Keratinocyte (primary cell): Measurements from ENCODE around the gene CXXC5. TPM values are rescaled to one million over a fixed set of nuclear protein-coding genes. Genes with fewer than 3 reads are reported as not detected.

Experiments used
- DNase-seq: peaks from one replicate; pipeline ENCODE4 v3.0.0-alpha.2; 2011; ENCODE audit warnings: low read depth, missing footprints, low spot score
- FAIRE-seq: peaks from 2 replicates; lab custom pipeline; 2011; peaks lifted over from hg19 to GRCh38; lab: Jason Lieb, UNC
- H2AFZ ChIP-seq: 2 replicates; pipeline ENCODE4 v1.6.0; 2012; ENCODE audit warnings: low read length, control low read depth, inconsistent platforms; ENCODE audit not compliant: control insufficient read depth
- H3K27ac ChIP-seq: 2 replicates; pipeline ENCODE4 v1.5.1; 2011; ENCODE audit warnings: low read length; ENCODE audit not compliant: control insufficient read depth, insufficient read depth
- H3K27me3 ChIP-seq: 3 replicates; pipeline ENCODE4 v1.6.0; 2011; ENCODE audit warnings: low read length; ENCODE audit not compliant: control insufficient read depth, insufficient read depth; ENCODE audit errors: extremely low read depth
- H3K36me3 ChIP-seq, 2 experiments: 2 replicates in 1 of 2; 3 replicates in 1 of 2; pipeline ENCODE4 v1.5.1; 2011; ENCODE audit warnings: low read length in 2 of 2, mild to moderate bottlenecking in 1 of 2; ENCODE audit not compliant: control insufficient read depth in 2 of 2, insufficient read depth in 2 of 2; ENCODE audit errors: extremely low read depth in 1 of 2
- H3K4me1 ChIP-seq: 3 replicates; pipeline ENCODE4 v1.5.1; 2011; ENCODE audit warnings: low read length; ENCODE audit not compliant: control insufficient read depth, insufficient read depth; ENCODE audit errors: extremely low read depth
- H3K4me2 ChIP-seq: 3 replicates; pipeline ENCODE4 v1.6.0; 2011; ENCODE audit warnings: low read depth, low read length; ENCODE audit not compliant: control insufficient read depth, insufficient read depth; ENCODE audit errors: extremely low read depth
- H3K4me3 ChIP-seq, 3 experiments: fragments of 200-600 bp in 1 of 3; sonication (generic) in 1 of 3; 2 replicates in 2 of 3; 3 replicates in 1 of 3; pipeline ENCODE4 v1.5.1; 2011 to 2016; ENCODE audit warnings: low read length in 3 of 3, mild to moderate bottlenecking in 3 of 3, control low read depth in 2 of 3, inconsistent platforms in 1 of 3, low read depth in 1 of 3, mixed read lengths in 1 of 3, mixed run types in 1 of 3, moderate library complexity in 1 of 3; ENCODE audit not compliant: control insufficient read depth in 2 of 3, insufficient read depth in 2 of 3; ENCODE audit errors: extremely low read depth in 1 of 3
- H3K79me2 ChIP-seq: 2 replicates; pipeline ENCODE4 v1.6.0; 2012; ENCODE audit warnings: low read length; ENCODE audit not compliant: control insufficient read depth, insufficient read depth
- H3K9ac ChIP-seq: 3 replicates; pipeline ENCODE4 v1.6.0; 2011; ENCODE audit warnings: low read length; ENCODE audit not compliant: control insufficient read depth, insufficient read depth; ENCODE audit errors: extremely low read depth
- H3K9me1 ChIP-seq: 3 replicates; pipeline ENCODE4 v1.6.0; 2011; ENCODE audit warnings: low read length; ENCODE audit not compliant: control insufficient read depth, insufficient read depth; ENCODE audit errors: extremely low read depth
- H3K9me3 ChIP-seq: 2 replicates; pipeline ENCODE4 v1.5.1; 2012; ENCODE audit warnings: low read depth, low read length; ENCODE audit not compliant: control insufficient read depth
- H4K20me1 ChIP-seq: 3 replicates; pipeline ENCODE4 v1.6.0; 2011; ENCODE audit warnings: low read length; ENCODE audit not compliant: control insufficient read depth, insufficient read depth; ENCODE audit errors: extremely low read depth
- CTCF ChIP-seq, 3 experiments: IDR thresholded peaks in 1 of 3; conservative IDR thresholded peaks in 1 of 3; optimal IDR thresholded peaks in 1 of 3; 2 replicates in 2 of 3; 3 replicates in 1 of 3; pipeline versions ENCODE3 to v1.5.1; 2011; ENCODE audit warnings: low read length in 3 of 3, mild to moderate bottlenecking in 3 of 3, moderate library complexity in 2 of 3, control low read depth in 1 of 3, inconsistent platforms in 1 of 3; ENCODE audit not compliant: insufficient read depth in 2 of 3; ENCODE audit errors: extremely low read depth in 1 of 3
- EZH2 ChIP-seq: IDR thresholded peaks from one replicate; pipeline ENCODE4 v1.6.1; 2012; ENCODE audit warnings: inconsistent platforms, mild to moderate bottlenecking, low read length, moderate library complexity
- dilution Hi-C: fragments of 300-500 bp; cut with MboI; formaldehyde crosslinking; loops from one replicate; pipeline ENCODE4 v1.7.0; 2020; ENCODE audit warnings: low sequenced_read_pairs; ENCODE audit not compliant: extremely low pct_ligation_motif_present
- polyA plus RNA-seq, 5 experiments: library from polyadenylated mRNA; depleted of rRNA in 3 of 5; stranded (reverse) in 3 of 5; stranded (forward) in 1 of 5; unstranded in 1 of 5; fragments of >200 nt; gene quantifications; 1 replicate in 1 of 5; 2 replicates in 3 of 5; 3 replicates in 1 of 5; pipeline versions ENCODE4 v1.2.1 to v1.2.3, GENCODE V29; 2011 to 2012; ENCODE audit warnings: missing spikeins in 2 of 5, low read depth in 1 of 5, low replicate concordance in 1 of 5

Gene CXXC5
- polyA plus RNA-seq, 1 donor (not counting 4 experiments of a cell fraction or from before 2014, with no cell fraction given): 1.0 TPM

DNA sequence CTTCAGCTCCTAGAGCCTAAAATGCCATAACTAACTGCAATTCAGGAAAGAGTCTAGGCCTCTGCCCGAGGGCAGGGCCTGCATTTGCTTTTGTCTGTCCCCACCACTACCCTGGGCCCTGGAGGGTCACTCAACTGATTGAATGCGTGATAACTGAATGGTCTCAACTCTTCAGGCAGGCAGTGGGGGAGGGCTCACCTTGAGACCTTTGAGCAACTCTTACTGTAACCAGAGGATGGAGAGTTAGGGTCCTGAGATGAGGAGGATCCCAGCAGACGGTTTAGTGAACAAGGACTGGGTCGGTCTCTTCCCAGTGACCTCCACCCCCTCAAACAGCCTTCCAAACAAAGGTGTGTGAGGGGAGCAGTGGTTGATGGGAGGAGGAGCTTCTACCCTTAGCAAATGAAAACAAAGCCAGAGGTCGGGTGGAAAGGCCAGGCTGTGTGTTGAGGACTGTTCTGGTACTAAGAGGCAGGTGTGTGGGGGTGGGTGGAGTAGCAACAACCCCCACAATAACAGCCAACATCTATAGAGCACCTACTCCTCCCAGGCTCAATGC lies 59.4 kb downstream of the CXXC5 start:
- H3K36me3 ChIP-seq: no peaks in the 10 kb centered on the region
- H3K9ac ChIP-seq: no peak overlapping the region
- peaks cover 45% of the 10 kb centered on the region for H3K27me3 ChIP-seq
- peaks cover 2% of the 10 kb centered on the region for H4K20me1 ChIP-seq
- TF ChIP-seq EZH2: no peak
- no peak for TF ChIP-seq CTCF (optimal IDR thresholded peaks at IDR 0.05 in 1 of 3, IDR thresholded peaks at IDR 0.05 in 1 of 3, conservative IDR thresholded peaks at IDR 0.05 in 1 of 3; ENCODE audit: extremely low read depth in 1 of 3, insufficient read depth in 2 of 3, low read length in 3 of 3)
- DNase-seq: no peak
- H3K4me1 ChIP-seq: peaks cover 11% of the 10 kb centered on the region
- peaks cover 4% of the 10 kb centered on the region for H3K9me3 ChIP-seq
- H3K79me2 ChIP-seq: no peaks in the 10 kb centered on the region
- no peaks in the 10 kb centered on the region for H3K9me1 ChIP-seq
- dilution Hi-C loops: no loop called here
- H3K4me3 ChIP-seq: no peak overlapping the region
- no peak overlapping the region for H3K27ac ChIP-seq
- no peak overlapping the region for H2AFZ ChIP-seq
- no peak for FAIRE-seq
- no peak overlapping the region for H3K4me2 ChIP-seq

DNA sequence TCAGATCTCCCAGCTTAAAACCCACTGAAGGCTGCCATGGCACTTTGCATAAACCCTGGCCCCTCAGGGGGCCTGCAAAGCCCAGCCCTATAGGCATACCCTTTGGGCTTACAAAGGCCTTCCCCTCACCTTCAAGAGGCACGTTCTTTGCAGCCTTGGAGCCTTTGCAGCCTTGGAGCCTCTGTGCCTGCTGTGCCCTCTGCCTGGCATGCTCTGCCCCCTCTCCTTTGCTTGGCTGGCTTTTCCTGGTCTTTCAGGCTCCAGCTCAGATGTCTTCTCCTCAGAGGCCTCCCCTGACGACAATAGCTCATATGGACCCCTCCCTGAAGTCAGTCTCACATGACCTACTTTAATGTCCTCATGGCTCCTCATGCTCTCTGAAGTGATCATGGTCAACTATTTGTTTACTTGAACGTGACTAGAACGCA lies 60.3 kb downstream of the CXXC5 start:
- FAIRE-seq: no peak
- no peak overlapping the region for H3K27ac ChIP-seq

More for the DNA sequence above, 60.3 kb downstream of the CXXC5 start:
- dilution Hi-C loops: no loop called here
- Histone ChIP-seq H3K9ac (no peak overlapping the region), H3K36me3 (no peaks in the 10 kb centered on the region), H3K27me3 (peaks cover 54% of the 10 kb centered on the region), H3K79me2 (no peaks in the 10 kb centered on the region), H3K4me1 (peaks cover 11% of the 10 kb centered on the region), H3K4me2 (no peak overlapping the region), H4K20me1 (peaks cover 2% of the 10 kb centered on the region), H2AFZ (no peak overlapping the region), H3K4me3 (no peak overlapping the region), H3K9me1 (no peaks in the 10 kb centered on the region), H3K9me3 (peaks cover 4% of the 10 kb centered on the region)
- no peak for DNase-seq
- no peak for TF ChIP-seq EZH2
- TF ChIP-seq CTCF (optimal IDR thresholded peaks at IDR 0.05 in 1 of 3, IDR thresholded peaks at IDR 0.05 in 1 of 3, conservative IDR thresholded peaks at IDR 0.05 in 1 of 3; ENCODE audit: extremely low read depth in 1 of 3, insufficient read depth in 2 of 3, low read length in 3 of 3): no peak
